Measurements from ENCODE around the gene MED12L. TPM values are rescaled to one million over a fixed set of nuclear protein-coding genes. Genes with fewer than 3 reads are reported as not detected.
A peak's percentile ranks its signal among the peaks of the same experiment; 100 is the strongest.

The MED12L gene
- total and polyA plus RNA-seq, 7 donors = 0.16 to 0.71 (median 0.28) TPM; not detected in 2

DNA sequence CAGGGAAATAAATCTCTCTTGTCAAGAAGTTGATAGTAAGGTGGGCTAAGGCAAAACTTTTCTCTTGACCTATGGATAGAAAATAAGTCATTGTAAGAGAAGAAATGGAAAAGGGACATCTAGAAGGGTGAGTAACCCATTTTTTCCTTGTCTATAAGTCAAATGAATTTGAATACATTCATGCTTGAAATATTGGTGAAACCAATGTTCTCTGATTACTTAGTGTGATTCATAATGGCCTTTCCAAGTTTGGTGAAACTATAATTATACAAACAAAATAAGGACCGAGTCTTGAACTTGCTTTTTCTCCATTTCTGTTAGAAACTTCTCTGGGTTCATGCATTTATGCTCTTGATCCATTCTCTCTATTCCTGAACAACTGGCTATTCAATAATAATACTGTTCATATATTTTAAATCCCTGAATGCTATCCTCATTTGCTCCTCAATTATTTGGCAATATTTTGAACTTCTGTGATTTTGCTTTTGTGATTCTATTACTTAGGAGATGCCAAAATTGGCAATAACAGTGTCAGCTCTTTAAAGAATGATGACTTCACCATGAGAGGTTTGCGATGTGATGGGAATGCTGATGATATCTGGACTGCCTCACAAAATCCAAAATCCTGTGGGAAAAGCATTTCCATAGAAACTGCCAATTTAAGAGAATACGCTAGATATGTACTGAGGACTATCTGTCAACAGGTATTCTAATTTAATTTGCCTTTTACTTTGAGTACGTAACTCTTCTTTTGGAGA, 286.8 kb downstream of the MED12L start:
- 94 to 95% methylated on average over 4 of the region's 4 CpGs for WGBS, 2 donors
- no peak overlapping the region for H3K27ac ChIP-seq
- no peak for TF ChIP-seq EP300 (IDR thresholded peaks at IDR 0.05)
- TF ChIP-seq, protein P1, sequence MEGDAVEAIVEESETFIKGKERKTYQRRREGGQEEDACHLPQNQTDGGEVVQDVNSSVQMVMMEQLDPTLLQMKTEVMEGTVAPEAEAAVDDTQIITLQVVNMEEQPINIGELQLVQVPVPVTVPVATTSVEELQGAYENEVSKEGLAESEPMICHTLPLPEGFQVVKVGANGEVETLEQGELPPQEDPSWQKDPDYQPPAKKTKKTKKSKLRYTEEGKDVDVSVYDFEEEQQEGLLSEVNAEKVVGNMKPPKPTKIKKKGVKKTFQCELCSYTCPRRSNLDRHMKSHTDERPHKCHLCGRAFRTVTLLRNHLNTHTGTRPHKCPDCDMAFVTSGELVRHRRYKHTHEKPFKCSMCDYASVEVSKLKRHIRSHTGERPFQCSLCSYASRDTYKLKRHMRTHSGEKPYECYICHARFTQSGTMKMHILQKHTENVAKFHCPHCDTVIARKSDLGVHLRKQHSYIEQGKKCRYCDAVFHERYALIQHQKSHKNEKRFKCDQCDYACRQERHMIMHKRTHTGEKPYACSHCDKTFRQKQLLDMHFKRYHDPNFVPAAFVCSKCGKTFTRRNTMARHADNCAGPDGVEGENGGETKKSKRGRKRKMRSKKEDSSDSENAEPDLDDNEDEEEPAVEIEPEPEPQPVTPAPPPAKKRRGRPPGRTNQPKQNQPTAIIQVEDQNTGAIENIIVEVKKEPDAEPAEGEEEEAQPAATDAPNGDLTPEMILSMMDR (IDR thresholded peaks at IDR 0.05) = no peak
- no peak for TF ChIP-seq POLR2A (IDR thresholded peaks at IDR 0.05)
- no peak for TF ChIP-seq POLR2AphosphoS5 (IDR thresholded peaks at IDR 0.05)
- intact Hi-C loops (cut with DNase I) = no loop called here
- no peaks in the 10 kb centered on the region for H3K4me1 ChIP-seq
- H3K9me3 ChIP-seq = no peaks in the 10 kb centered on the region
- no peaks in the 10 kb centered on the region for H3K36me3 ChIP-seq
- no peaks in the 10 kb centered on the region for H3K27me3 ChIP-seq
- DNase-seq = no peak
- H3K4me3 ChIP-seq = no peak overlapping the region

DNA sequence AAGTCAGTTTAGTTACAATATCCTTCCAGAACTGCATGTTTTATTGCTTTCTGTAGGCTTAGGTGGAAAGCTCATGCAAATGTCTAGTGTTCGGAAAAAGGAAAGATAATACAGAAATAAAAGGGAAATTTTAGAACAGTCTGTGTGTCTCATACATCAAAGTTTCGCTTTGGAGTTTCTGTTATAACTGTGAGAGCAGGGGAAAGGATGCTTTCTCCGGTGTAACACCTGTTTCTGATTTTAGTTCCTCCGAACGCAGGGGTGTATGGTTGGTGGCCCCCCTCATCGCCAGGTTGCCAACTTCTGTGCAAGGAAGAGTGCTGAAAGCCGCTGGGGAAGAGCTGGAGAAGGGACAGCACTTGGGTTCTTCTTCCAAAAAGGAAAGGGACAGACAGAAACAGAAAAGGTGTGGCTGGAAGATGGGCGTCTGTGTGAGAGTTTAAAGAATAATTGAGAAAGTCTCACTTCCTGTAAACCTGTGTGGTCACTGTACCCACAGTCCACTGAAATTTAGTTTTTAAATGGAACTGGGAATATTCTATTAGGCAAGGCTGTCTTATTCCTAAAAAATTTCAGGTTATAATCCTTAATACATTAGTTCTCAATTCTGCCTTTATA, 292.4 kb downstream of the MED12L start:
- Histone ChIP-seq H3K4me1 (no peaks in the 10 kb centered on the region), H3K27ac (no peak overlapping the region), H3K9me3 (no peaks in the 10 kb centered on the region), H3K27me3 (no peaks in the 10 kb centered on the region), H3K4me3 (no peak overlapping the region), H3K36me3 (no peaks in the 10 kb centered on the region)
- intact Hi-C loops (cut with DNase I) = no loop called here
- no peak for DNase-seq
- TF ChIP-seq POLR2AphosphoS5 (IDR thresholded peaks at IDR 0.05) = no peak
- TF ChIP-seq, protein P1 (IDR thresholded peaks at IDR 0.05) = no peak
- no peak for TF ChIP-seq EP300 (IDR thresholded peaks at IDR 0.05)
- TF ChIP-seq POLR2A (IDR thresholded peaks at IDR 0.05) = no peak
- WGBS, 2 donors = 86 to 90% methylated on average over 8 of the region's 8 CpGs

DNA sequence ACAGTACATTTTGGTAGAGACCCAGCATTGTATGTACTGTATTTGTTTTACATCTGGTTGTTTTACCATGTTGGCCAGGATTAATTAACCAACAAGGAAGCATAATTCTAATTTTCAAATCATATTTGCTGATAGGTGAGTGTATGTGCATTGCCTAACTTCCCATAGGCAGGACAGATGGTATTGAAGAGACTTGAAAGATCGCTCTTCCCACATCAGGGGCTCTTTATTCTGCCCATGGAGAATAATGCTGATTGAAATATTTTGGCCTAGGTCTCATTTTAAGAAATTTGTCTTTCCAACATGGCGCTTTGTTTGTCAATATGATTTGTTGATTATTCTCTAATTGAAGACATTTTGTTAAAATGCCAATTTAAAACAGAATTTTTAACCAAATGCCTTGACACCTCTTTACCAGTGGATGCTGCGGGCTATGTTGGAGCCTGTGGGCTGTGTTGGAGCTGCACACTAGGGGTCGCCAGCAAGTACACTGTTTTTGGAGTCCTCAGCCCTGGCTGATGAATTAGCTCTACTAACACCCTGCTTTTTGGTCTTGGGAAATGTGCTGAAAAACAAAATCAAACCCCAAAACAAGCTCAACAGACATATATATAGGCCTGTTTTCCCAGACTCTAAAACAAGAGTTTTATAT, 293.7 kb downstream of the MED12L start:
- WGBS, 2 donors = 77 to 82% methylated on average over 4 of the region's 4 CpGs
- H3K4me3 ChIP-seq = no peak overlapping the region
- H3K36me3 ChIP-seq = no peaks in the 10 kb centered on the region
- TF ChIP-seq, protein P1 (IDR thresholded peaks at IDR 0.05) = peak in 1 of 4 experiments; percentile 21
- no peak for TF ChIP-seq EP300 (IDR thresholded peaks at IDR 0.05)
- no peak overlapping the region for H3K27ac ChIP-seq
- no peak for DNase-seq
- H3K27me3 ChIP-seq = no peaks in the 10 kb centered on the region
- H3K9me3 ChIP-seq = no peaks in the 10 kb centered on the region
- peaks cover 0 to 3% (median 0%) of the 10 kb centered on the region in 4 donors for H3K4me1 ChIP-seq
- intact Hi-C loops (cut with DNase I) = no loop called here

DNA sequence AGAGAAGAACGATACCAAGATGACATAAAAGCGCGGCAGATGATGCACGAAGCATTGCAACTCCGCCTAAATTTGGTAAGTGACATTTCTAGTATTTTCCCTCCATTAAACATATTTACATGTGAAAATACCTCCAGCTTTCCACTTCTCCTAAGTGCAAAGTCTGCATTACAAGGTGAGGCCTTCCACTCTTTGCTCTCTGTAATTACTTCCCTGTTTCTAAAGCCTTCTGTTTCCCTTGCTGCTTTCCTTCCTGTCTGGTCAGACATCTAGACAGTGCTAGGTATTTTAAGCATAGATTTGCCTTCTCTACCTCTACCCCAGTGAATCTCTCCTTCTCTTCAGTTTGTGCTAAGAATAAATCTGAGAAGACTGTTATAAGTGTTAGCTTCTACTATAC, 297.2 kb downstream of the MED12L start:
- 27 to 55% methylated on average over 5 of the region's 5 CpGs for WGBS, 2 donors
- H3K4me3 ChIP-seq = no peak overlapping the region

More for the DNA sequence above, 297.2 kb downstream of the MED12L start:
- TF ChIP-seq, protein P1 (IDR thresholded peaks at IDR 0.05) = no peak
- TF ChIP-seq POLR2AphosphoS5 (IDR thresholded peaks at IDR 0.05) (no peak), EP300 (IDR thresholded peaks at IDR 0.05) (no peak), POLR2A (IDR thresholded peaks at IDR 0.05) (no peak)
- Histone ChIP-seq H3K9me3 (no peaks in the 10 kb centered on the region), H3K27ac (no peak overlapping the region), H3K36me3 (no peaks in the 10 kb centered on the region), H3K4me1 (peaks cover 0 to 3% (median 0%) of the 10 kb centered on the region in 4 donors), H3K27me3 (no peaks in the 10 kb centered on the region)
- intact Hi-C loops (cut with DNase I) = no loop called here
- DNase-seq = no peak
